BLaER1 (cell line): ENCODE measurements around the gene MED8.

Experiments
- H3K27ac ChIP-seq: shearing (Covaris generic); formaldehyde crosslinking; 2 replicates; pipeline ENCODE4 v1.8.1; 2022
- H3K27me3 ChIP-seq: shearing (Covaris generic); formaldehyde crosslinking; 2 replicates; pipeline ENCODE4 v1.8.1; 2022
- H3K36me3 ChIP-seq: shearing (Covaris generic); formaldehyde crosslinking; 2 replicates; pipeline ENCODE4 v1.8.1; 2022
- H3K4me1 ChIP-seq: shearing (Covaris generic); formaldehyde crosslinking; 2 replicates; pipeline ENCODE4 v1.8.1; 2022
- H3K4me2 ChIP-seq: shearing (Covaris generic); formaldehyde crosslinking; 2 replicates; pipeline ENCODE4 v1.8.1; 2022
- H3K4me3 ChIP-seq: shearing (Covaris generic); formaldehyde crosslinking; 2 replicates; pipeline ENCODE4 v1.8.1; 2022
- H3K9ac ChIP-seq: shearing (Covaris generic); formaldehyde crosslinking; 2 replicates; pipeline ENCODE4 v1.8.1; 2022
- H3K9me3 ChIP-seq: shearing (Covaris generic); formaldehyde crosslinking; 2 replicates; pipeline ENCODE4 v1.8.1; 2022
- H4K20me1 ChIP-seq: shearing (Covaris generic); formaldehyde crosslinking; 2 replicates; pipeline ENCODE4 v1.8.1; 2022
- Cebpa-rat ChIP-seq: shearing (Covaris generic); IDR thresholded peaks from 2 replicates; pipeline ENCODE4 v1.8.1; 2022

Gene MED8

DNA sequence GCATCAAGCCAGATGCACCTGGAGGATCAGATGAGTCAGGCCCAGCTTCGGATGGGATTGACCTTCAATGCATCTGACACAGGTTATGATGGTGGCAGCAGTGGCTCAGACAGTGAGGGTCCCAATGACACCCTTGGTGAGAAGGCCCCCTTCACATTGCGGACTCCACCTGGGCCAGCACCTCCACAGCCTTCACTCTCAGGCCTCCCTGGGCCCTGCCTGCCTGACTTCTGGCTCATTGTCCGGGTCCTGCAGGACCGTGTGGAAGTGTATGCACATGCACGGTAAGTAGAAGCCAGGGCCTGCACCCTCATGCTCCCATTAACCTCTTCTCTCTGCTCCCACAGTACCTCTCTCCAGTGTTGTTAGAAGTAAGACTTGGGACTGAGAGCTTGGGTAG, 43.3 kb upstream of the MED8 start:
- Histone ChIP-seq H3K27ac (no peak overlapping the region), H3K36me3 (peaks cover 100% of the 10 kb centered on the region), H3K4me2 (no peak overlapping the region), H3K4me3 (no peak overlapping the region), H3K27me3 (no peaks in the 10 kb centered on the region), H3K9me3 (no peaks in the 10 kb centered on the region), H4K20me1 (no peaks in the 10 kb centered on the region), H3K4me1 (no peaks in the 10 kb centered on the region), H3K9ac (no peak overlapping the region)
- no peak for TF ChIP-seq Cebpa-rat

DNA sequence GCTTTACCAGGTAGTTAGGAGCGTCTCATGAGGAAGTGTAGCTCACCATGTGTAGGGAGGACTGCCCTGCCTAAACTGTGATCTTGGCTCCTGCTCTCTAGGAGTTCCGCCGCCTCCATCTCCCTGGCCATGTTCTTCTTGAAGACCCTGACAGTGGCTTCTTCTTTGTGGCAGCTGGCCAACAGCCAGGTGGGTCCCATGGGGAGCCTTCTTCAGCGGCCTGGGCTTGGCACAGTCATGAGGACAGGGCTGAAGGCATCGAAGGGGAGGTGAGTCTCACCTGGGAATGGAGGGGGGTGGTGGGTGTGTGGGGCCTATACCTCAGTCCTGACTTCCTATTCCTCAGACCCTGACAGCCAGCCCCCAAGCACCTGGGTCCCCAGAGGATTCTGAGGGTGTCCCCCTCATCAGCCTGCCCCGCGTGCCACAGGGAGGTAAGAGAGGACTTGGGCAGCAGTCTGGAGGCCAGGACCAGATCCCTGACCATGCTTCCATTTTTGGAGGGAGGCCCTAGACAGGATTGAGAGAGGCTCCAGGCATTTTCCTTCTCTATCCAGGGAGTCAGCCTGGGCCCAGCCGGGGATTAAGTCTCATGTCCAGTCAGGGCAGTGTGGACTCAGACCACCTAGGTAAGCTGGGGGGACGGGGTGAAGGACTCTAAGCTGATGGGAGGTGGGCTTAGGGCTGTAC, 42.7 kb upstream of the MED8 start:
- H3K36me3 ChIP-seq, result peaks cover 100% of the 10 kb centered on the region
- H3K4me3 ChIP-seq, result no peak overlapping the region
- no peak overlapping the region for H3K9ac ChIP-seq
- H3K9me3 ChIP-seq, result no peaks in the 10 kb centered on the region
- H3K27me3 ChIP-seq, result no peaks in the 10 kb centered on the region
- TF ChIP-seq Cebpa-rat, result no peak
- H3K4me2 ChIP-seq, result no peak overlapping the region
- H3K4me1 ChIP-seq, result no peaks in the 10 kb centered on the region
- H3K27ac ChIP-seq, result no peak overlapping the region
- H4K20me1 ChIP-seq, result no peaks in the 10 kb centered on the region

DNA sequence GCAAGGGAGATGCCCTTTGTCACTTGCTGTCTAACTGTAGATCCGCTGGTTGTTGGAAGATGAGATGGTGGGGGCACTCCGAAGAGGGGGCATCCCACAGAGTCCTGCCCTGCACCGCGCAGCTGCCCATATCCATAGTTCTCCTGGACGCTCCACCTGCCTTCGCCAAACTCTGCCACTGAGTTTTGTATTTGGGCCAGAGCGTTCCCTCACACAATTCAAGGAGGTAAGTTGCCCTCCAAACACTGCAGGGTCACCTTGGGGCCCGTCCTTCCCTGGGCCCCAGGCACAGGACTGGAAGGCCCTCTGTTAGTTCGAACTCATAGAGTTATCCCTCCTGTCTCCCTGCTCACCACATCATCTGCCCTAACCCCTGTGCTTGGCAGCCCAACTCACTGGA, 42.1 kb upstream of the MED8 start:
- Histone ChIP-seq H3K36me3 (peaks cover 100% of the 10 kb centered on the region), H3K27ac (no peak overlapping the region), H4K20me1 (no peaks in the 10 kb centered on the region), H3K9me3 (no peaks in the 10 kb centered on the region), H3K9ac (no peak overlapping the region), H3K4me2 (no peak overlapping the region), H3K4me3 (no peak overlapping the region), H3K27me3 (no peaks in the 10 kb centered on the region), H3K4me1 (no peaks in the 10 kb centered on the region)
- no peak for TF ChIP-seq Cebpa-rat

DNA sequence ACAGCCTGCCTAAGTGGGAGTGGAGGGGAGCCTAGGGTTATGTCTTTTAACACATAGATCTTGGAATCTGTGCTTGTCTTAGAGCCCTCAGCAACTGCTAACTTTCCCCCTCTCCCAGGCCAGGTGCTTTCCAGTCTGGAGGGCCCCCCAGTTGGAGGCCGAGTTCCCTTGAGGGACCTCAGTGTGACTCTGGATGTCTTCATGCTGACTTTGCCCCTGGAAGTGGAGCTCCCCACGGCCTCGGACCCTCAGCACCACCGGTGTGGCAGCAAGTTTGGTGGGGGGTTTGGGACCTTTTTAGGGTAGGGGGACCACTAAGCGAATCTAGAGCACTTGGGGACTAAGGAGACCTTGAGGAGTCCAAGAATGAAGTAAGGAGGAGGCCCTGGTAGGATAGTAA, 41.2 kb upstream of the MED8 start:
- Histone ChIP-seq H3K4me1 (no peaks in the 10 kb centered on the region), H3K36me3 (peaks cover 100% of the 10 kb centered on the region), H4K20me1 (no peaks in the 10 kb centered on the region), H3K4me2 (no peak overlapping the region), H3K9ac (no peak overlapping the region), H3K27me3 (no peaks in the 10 kb centered on the region), H3K4me3 (no peak overlapping the region), H3K9me3 (no peaks in the 10 kb centered on the region), H3K27ac (no peak overlapping the region)
- no peak for TF ChIP-seq Cebpa-rat

DNA sequence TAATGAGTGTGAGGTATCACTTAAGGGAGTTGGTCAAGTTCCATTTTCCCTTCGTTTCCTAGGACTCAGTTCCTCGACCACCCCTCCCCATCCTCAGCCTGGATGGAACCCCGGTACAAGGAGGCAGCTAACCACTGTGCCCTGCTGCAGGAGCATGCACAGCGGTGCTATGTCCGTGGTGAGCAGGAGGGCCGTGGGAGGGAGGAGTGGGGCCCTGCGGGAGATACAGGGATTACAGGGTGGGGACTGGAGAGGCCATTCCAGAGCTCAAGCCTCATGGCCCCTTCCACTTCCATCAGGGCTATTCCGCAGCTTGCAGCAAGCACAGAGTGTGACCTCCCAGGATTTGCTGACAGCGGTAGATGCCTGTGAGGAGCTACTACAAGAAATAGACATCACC, 38.3 kb upstream of the MED8 start:
- H3K9ac ChIP-seq, result no peak overlapping the region
- no peak overlapping the region for H3K4me2 ChIP-seq
- no peaks in the 10 kb centered on the region for H3K27me3 ChIP-seq
- H3K9me3 ChIP-seq, result no peaks in the 10 kb centered on the region
- H4K20me1 ChIP-seq, result no peaks in the 10 kb centered on the region
- H3K27ac ChIP-seq, result no peak overlapping the region
- H3K4me3 ChIP-seq, result no peak overlapping the region
- no peaks in the 10 kb centered on the region for H3K4me1 ChIP-seq
- peaks cover 100% of the 10 kb centered on the region for H3K36me3 ChIP-seq
- TF ChIP-seq Cebpa-rat, result no peak

DNA sequence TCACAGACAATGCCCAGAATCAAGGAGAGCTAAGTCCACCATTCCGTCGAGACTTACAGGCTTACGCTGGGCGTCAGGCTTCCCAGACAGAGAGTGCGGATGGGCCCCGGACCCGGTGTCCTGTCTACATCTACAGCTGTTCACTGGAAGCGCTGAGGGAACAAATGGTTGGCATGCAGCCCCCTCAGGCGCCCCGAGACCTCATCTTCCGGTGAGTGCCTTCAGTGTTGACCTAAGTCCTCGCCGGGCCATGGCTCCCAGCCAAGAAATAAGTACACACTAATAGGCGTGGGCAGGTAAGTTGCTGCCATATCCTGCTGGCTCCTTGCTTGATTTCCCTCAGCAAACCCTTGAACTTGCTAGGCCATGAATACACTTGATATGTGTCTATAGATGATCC, 37.9 kb upstream of the MED8 start:
- Histone ChIP-seq H3K4me2 (no peak overlapping the region), H3K9ac (no peak overlapping the region), H3K4me3 (no peak overlapping the region), H4K20me1 (no peaks in the 10 kb centered on the region), H3K36me3 (peaks cover 100% of the 10 kb centered on the region), H3K27ac (no peak overlapping the region), H3K4me1 (no peaks in the 10 kb centered on the region), H3K9me3 (no peaks in the 10 kb centered on the region), H3K27me3 (no peaks in the 10 kb centered on the region)
- TF ChIP-seq Cebpa-rat, result no peak

DNA sequence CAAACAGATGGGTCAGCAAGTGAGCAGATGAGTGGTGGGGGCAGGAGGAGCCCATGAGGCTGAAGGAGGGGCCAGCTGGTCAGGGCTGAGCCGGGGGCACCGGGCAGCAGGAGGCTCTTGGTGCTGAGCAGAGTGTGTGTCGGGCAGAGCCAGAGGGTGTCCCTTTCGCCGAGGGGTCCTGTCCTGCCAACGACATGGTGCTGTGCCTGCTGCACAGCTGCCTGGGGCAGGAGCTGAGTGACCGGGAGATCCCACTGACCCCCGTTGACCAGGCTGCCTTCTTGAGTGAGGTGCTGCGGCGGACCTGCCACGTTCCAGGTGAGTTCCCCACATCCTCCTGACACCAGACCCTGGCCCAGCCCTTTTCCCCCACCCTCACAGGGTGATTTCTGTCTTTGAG, 36.6 kb upstream of the MED8 start:
- Histone ChIP-seq H4K20me1 (no peaks in the 10 kb centered on the region), H3K4me1 (no peaks in the 10 kb centered on the region), H3K4me2 (no peak overlapping the region), H3K9me3 (no peaks in the 10 kb centered on the region), H3K36me3 (peaks cover 98% of the 10 kb centered on the region), H3K27me3 (no peaks in the 10 kb centered on the region), H3K9ac (no peak overlapping the region), H3K27ac (no peak overlapping the region), H3K4me3 (no peak overlapping the region)
- TF ChIP-seq Cebpa-rat, result no peak

DNA sequence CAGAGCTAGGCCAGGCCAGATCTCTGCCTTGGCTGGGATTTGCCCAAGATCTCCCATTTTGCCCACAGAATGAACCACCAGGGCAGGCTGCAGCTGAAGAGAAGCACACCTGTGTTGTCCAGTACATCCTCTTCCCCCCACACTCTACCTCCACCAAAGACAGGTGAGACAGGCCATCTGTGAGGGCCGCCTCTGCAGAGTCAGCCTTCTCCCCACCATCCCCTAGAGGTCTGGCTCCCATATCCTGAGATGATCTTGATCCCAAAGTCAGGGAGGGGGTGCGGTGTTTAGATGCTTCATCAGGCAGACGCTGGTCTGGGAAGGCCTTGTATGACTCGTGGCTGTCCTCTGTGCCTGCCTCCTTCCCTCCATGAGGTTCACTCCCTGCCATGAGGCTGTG, 35.4 kb upstream of the MED8 start:
- no peak overlapping the region for H3K27ac ChIP-seq
- H4K20me1 ChIP-seq, result no peaks in the 10 kb centered on the region
- H3K4me1 ChIP-seq, result no peaks in the 10 kb centered on the region
- H3K9ac ChIP-seq, result no peak overlapping the region
- no peaks in the 10 kb centered on the region for H3K9me3 ChIP-seq
- H3K4me2 ChIP-seq, result no peak overlapping the region
- TF ChIP-seq Cebpa-rat, result no peak
- H3K4me3 ChIP-seq, result no peak overlapping the region
- no peaks in the 10 kb centered on the region for H3K27me3 ChIP-seq
- H3K36me3 ChIP-seq, result peaks cover 98% of the 10 kb centered on the region

DNA sequence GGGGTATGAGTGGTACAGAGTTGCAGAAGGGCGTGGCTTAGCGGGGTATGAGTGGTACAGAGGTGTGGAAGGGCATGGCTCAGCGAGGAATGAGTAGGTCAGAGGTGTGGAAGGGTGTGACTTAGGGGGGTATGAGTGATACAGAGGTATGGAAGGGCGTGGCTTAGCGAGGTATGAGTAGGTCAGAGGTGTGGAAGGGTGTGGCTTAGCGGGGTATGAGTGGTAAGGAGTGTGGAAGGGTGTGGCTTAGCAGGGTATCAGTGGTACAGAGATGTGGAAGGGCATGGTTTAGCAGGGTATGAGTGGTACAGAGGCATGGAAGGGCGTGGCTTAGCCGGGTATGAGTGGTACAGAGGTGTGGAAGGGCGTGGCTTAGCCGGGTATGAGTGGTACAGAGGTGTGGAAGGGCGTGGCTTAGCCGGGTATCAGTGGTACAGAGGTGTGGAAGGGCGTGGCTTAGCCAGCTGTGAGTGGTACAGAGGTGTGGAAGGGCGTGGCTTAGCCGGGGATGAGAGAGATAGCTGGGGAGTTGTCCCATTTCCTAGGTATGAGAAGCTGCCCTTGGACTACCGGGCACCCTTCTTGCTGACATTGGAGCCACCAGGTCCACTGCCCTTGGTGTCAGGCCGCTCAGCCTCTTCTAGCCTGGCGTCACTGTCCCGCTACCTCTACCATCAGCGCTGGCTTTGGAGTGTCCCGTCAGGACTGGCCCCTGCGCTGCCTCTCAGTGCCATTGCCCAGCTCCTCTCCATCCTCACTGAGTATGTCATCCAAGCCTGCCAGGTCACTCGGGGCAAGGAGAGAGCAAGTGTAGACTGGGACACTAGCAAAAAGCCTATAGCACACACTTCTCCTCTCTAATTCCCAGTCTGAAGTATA, 34.3 kb upstream of the MED8 start:
- no peak for TF ChIP-seq Cebpa-rat
- Histone ChIP-seq H3K9me3 (no peaks in the 10 kb centered on the region), H4K20me1 (no peaks in the 10 kb centered on the region), H3K4me2 (no peak overlapping the region), H3K9ac (no peak overlapping the region), H3K27me3 (no peaks in the 10 kb centered on the region), H3K36me3 (peaks cover 98% of the 10 kb centered on the region), H3K27ac (no peak overlapping the region), H3K4me3 (no peak overlapping the region), H3K4me1 (no peaks in the 10 kb centered on the region)

DNA sequence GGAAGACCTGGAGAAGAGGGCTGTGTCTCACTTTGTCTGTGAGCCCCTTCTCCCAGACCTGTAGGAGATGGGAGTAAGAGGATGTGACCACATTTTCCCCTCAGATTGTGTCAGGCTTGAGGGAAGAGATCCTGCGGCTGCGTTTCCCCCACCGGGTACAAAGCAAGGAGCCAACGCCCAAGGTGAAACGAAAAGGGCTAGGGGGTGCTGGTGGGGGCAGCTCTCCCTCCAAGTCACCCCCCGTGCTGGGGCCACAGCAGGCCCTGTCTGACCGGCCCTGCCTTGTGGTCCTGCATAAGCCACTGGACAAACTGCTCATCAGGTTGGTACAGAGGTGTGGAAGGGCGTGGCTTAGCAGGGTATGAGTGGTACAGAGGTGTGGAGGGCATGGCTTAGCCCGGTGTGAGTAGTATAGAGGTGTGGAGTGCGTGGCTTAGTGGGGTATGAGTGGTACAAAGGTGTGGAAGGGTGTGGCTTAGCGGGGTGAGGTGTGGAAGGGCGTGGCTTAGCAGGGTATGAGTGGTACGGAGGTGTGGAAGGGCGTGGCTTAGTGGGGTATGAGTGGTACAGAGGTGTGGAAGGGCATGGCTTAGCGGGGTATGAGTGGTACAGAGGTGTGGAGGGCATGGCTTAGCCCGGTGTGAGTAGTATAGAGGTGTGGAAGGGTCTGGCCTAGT, 33.5 kb upstream of the MED8 start:
- Histone ChIP-seq H3K36me3 (peaks cover 98% of the 10 kb centered on the region), H3K9me3 (no peaks in the 10 kb centered on the region), H4K20me1 (no peaks in the 10 kb centered on the region), H3K4me2 (no peak overlapping the region), H3K9ac (no peak overlapping the region), H3K27me3 (no peaks in the 10 kb centered on the region), H3K27ac (no peak overlapping the region), H3K4me3 (no peak overlapping the region), H3K4me1 (no peaks in the 10 kb centered on the region)
- TF ChIP-seq Cebpa-rat, result no peak
